Stimulated activated CD8-positive, alpha-beta memory T cell treated with anti-CD3 and anti-CD28 coated beads, Interleukin-4, amount 100 ng/mL, for 4 hours (primary cell): Measurements from ENCODE around the gene PAIP1.
"Not testable (repeated sequence)": the region's sequence is repeated elsewhere in the genome, so short reads cannot be mapped to it uniquely, and the experiment has no call there.

Experiments used
- DNase-seq, 2 donors: peaks; one replicate each; pipeline ENCODE4 v3.0.0-alpha.2; 2020; ENCODE audit warnings: low read depth in 2 of 2, low spot score in 1 of 2

PAIP1 gene

DNA sequence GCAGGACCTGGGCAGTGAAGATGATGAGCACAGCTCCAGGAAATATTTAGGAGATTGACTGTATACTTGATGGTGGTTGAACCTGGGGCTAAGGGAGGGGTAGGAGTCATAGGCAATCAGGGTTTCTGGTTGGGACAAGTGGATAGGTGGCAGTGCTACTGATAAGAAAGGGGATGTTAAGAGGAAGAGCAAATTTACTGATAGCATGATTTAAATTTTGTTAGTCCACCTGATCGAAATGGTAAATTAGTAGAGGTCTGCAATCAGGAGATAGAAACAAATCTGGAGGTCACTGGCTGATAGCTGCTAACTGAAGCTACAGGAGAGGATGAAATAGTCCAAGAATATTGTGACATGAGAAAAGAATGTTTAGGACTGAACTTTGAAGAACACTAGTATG is 36.3 kb downstream of the PAIP1 start:
- no peak for DNase-seq

DNA sequence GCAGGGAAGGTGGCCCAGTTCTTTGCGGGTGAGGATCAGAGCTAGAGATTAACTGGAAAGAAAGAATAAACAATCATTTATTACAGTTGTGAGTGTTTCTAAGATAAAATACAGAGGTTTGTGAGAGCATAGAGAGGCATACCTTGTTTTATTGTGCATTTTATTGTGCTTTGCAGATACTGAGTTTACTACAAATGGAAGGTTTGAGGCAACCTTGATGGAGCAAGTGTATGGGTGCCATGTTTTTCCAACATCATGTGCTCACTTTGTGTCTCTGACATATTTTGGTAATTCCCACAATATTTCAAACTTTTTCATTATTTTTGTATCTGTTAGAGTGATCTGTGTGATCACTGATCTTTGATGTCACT is 41.2 kb downstream of the PAIP1 start:
- DNase-seq: no peak

DNA sequence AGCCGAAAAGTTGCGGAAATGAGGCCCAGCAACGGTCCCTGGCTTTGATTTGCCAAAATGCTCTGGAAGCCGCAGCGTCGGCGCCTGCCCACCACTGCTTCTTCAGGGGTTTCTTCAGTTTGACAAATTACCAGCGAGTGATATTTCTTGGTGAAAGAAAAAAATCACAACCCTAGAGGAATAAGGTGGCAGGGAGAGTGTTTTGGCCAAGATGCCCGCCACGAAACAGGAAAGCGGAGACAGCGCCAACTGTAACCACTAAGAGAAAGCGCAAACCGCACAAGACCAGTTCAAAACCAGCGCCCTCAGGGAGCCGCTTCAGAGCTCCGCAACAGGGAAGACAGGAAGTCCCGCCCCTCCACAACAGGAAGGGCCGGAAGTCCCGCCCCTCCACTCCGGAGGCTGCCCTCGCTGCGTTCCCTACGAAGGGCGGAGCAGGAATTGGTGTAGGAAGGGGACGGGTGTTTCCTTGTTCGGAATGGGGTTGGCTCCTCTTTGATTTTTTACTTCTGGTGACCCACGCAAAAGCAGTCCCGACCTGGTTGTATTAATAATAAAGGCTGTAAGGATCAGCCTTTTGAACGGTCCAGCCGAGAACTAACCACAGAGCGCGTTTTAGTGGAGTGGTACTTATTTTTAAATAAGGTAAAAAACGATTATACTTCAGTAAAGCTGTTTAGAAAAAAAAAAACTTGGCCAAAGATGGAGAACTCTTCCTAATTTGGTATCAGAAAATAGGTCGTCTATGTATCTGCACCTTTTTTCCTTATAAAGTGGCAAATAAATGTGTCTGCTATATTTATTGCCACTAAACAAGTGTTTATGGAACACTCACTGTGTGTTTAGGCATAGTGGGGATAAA is 41.8 kb downstream of the PAIP1 start, which contains the start of gene C5orf34:
Gene C5orf34 (minus strand): TSS at position 333 of the 862 bp plus-strand sequence. CDS start 5,809 bp downstream, outside the sequence.
- DNase-seq: peak; percentile 87 to 91

DNA sequence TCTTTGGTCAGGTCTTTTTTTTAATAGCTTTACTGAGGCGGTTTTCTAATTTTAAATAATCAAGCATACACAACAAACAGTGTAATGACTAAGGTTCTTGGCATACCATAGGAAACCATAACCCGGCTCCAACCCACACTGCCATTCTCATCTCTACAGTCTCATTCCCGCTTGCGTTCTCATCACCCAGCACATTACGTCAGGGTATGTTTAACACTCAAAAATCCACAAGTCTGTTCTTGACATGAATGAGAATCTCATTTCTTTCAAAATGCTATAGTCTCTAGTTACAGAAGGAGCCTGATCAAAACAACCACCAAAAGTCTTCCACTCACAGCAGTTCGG is 42.4 kb downstream of the PAIP1 start:
- peak in 1 of 2 donors; percentile 1 for DNase-seq

DNA sequence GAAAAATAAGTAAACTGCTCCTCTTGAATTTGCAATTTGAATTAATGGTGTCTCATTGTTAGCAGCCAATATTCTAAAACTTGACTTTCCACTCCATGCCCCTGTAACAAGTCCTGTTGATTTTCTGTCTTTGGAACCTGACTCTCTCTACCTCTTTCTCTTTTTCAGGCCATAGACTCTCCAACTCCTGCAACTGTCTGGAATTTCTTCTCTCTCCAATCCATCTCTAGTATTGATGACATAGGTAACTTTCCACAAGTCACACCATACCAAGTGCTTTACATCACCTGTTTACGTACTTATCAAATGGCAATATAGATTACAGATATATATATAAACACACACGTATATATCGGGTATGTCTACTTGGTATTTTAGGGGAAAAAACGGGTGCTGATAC is 42.9 kb downstream of the PAIP1 start:
- no peak for DNase-seq

DNA sequence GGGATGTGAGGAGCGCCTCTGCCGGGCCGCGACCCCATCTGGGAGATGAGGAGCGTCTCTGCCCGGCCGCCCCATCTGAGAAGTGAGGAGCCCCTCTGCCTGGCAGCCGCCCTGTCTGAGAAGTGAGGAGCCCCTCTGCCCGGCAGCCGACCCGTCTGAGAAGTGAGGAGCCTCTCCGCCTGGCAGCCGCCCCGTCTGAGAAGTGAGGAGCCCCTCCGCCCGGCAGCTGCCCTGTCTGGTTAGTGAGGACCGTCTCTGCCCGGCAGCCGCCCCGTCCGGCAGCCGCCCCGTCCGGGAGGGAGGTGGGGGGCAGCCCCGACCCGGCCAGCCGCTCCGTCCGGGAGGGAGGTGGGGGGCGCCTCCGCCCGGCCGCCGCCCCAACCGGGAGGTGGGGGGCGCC is 45.8 kb downstream of the PAIP1 start:
- DNase-seq: not testable (repeated sequence)

DNA sequence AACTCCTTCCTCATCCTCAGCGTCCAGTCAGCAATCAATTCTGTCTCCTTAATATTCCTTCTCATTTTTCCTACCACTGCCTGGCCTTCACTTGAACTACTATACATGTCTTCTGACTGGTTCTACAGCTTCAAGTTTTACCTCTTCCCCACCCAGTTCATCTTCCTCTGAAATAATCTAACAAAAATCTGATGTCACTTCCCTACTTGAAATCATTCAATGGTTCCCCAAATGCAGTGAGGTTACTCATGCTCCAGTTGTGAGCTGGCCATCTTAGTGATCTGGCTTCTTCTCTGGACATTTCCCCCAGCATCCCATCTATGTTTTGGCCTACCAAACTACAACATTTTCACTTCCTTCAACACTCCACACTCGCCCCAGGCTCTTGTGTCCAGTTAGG is 58.3 kb downstream of the PAIP1 start:
- no peak for DNase-seq

DNA sequence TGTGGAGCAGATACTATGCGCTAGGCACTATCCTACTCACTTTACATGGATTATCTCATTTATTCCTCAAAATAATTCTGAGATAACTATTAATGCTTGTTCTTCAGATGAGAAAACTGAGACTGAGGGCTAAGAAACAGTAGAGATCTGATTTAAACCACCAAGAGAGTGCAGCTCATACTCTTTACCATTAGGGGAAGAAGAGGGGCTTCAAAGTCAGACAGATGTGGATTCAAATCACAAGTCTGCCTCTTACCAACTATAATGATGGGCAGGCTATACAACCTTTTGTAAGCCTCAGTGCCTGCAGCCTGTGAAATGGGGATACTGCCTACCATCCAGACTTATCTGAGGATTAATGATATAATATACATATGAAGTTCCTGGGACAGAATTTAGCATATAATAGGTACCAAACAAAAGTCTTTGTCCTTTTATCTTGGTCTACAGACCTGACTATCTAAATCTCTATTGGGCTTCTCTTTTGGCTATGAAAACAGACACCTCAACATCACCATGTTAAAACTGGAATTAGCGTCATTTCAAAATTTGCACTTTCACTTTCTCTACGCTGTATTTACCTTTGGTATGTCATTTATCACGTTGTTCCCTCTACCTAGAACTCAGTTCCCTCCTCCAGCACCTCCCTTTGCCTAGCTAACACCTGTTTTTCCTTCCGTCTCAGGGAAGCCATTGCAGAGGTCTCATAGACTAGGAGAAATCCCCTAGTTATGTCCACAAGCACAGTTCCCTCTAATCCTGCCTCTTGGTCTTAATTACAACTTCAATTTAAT is 59.4 kb downstream of the PAIP1 start:
- no peak for DNase-seq

DNA sequence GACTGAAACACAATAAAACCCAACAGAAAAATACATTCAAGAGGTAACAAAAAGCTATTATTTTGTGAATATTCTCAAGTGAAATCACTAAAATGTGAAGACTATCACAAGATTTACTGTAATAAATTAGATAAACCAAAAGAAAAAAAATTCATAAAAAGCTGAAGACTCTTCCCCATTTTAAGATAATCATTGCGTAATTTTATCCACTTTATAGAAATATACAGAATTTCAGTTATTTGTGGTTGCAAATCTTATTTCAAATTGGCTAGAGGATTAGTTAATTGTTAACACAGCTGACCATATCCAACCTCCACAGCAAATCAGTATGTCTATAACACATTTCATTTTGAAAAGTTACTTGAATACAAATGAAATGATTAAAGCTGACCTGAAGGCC is 65.6 kb downstream of the PAIP1 start:
- DNase-seq: no peak

DNA sequence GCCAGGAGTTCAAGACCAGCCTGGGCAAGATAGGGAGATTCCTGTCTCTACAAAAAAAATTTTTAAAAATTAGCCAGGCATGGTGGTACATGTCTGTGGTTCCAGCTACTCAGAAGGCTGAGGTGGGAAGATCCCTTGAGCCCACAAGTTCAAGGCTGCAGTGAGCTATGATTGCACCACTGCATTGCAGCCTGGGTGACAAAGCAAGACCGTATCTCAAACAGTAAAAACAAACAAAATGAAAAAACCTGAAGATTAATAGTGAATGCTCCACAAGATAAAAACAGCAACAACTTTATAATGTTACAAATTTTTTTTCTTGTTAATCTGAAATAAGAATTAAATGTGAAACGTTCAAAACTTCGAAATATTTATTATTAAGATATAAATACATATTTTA is 70.5 kb downstream of the PAIP1 start:
- no peak for DNase-seq

DNA sequence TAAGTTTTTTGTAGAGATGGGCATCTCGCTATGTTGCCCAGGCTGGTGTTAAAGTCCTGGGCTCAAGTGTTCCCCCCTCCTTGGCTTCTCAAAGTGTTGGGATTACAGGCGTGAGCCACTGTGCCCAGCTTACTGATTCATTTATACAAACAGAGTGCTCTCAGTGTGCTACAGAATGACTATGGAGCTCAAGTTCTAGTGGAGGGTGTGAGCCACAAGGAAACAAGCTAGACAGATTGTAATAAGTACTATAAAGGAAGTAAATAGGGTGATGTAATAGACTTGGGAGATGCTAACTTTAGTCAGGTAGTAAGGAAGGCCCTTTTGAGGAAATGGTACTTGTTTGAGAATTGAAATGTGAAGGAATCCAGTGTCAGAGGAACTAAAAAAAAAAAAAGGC is 71.5 kb downstream of the PAIP1 start:
- no peak for DNase-seq

DNA sequence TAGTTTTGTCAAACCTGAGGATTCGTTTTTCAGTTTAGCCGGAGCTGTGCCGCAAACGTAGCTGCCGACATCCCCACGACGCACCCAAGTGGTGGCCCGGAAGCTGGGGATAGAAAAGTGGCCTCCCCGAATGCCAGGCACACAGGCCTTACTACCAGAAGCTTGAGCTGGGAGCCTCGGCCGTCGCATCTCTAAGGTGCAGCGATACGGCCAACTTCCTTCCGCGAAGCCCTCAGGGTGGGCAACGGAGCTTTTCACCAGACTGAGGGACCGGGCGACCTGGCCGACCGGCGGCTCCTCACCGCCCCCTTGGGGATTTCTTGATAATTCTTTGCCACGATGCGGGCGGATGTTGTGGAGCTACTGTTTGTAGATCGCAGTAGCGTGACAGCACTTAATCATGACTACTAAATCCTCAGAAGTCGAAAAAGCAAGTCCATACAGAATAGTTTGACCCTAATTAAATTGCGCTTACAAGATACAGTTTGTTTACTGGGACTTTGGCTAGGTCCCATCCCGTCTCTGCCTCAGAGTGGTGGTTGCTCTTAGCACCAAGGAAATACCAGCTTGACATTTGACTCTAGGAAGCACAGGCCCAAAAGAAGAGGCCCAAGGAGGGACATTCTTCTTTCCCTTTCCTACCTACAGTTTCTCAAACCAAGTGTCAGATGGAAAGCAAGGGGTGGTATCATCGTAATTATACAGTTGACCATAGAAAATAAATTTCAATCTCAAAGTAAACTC is 72.6 kb downstream of the PAIP1 start:
- peak; percentile 69 to 75 for DNase-seq

DNA sequence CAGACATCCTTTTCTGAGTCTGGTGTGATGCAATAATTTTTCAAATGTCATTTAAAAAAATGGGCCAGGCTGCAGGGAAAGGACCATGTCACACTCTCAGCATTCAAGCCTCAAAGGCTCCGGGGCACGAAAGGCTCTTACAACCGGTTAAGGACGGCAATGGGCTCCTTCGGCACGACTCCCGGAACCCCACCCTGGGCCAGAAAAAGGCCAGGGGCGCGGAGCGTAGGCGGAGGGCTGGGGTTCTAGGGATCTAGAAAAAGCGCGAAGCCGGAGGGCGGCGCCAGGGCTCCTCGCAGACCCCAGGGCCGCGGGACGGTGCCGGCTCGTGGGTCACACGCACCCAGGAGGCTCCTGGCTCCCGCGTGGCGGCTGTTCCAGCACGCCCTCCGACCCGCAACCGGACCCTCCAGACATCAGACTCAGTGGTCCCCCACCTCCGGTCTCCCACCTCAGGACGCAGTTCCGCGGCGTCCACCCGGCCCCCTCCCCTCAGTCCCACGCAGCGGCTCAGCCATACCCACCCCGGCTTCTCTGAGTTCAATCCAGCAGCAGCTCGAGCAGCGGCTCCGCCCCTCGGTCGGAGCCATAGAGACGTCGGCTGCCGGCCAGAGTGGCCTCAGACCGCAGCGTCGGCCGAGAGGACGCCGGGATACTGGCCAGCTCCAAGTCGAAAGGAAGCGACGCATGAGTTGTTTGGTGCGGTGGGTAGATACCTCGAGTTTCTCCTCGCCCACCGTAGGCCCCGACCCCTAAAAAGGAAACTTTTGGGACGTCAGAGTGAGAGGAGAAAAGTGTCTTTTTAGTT is 73.4 kb downstream of the PAIP1 start, which contains the start of gene TMEM267:
Gene TMEM267 (minus strand): TSS at position 568 of the 808 bp plus-strand sequence. CDS start 29,896 bp downstream, outside the sequence.
- peak; percentile 60 to 74 for DNase-seq

DNA sequence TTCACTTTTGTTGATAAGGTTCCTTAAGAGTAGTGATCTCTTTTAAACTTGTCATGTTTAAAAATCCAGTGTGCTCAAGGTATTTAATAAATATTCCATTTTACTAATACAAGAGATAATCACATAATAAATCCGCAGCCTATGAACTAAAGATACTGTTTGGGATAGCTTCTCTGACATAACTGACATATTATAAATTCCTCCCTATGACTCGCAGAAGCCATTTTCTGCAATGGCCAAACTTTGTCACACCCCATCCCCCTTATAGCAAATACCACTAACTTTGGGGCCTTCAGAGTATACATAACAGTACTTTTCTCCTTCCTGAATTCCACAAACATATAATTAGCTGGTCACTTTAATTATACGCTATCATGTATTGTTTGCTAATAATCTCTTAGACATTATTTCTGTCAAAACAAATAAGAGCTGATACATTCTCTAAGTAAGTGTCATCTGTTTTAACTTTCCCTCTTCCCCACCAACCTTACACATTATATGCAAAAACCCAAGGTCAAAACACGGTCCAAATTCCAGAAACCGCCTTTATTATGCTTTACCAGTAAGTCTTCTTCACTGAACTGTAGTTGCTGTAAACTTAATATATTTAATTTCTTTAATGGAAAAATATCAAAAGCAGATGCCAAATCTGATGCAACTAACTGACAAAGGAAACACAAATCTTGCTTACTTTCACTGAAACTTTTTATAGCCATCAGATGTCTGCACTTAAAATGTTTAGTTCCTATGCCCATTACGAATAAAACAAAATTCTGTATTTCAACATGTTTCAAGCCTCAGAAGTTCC is 74.2 kb downstream of the PAIP1 start:
- no peak for DNase-seq
